ENCODE results near the gene DNM3. TPM values are rescaled to one million over a fixed set of nuclear protein-coding genes. Genes with fewer than 3 reads are reported as not detected.

Gene DNM3
- total and polyA plus RNA-seq, 9 of the 15 experiments (the other 6 are each of a cell fraction or from before 2014, with no cell fraction given) = 0.08 to 0.36 (median 0.22) TPM; not detected in 1

DNA sequence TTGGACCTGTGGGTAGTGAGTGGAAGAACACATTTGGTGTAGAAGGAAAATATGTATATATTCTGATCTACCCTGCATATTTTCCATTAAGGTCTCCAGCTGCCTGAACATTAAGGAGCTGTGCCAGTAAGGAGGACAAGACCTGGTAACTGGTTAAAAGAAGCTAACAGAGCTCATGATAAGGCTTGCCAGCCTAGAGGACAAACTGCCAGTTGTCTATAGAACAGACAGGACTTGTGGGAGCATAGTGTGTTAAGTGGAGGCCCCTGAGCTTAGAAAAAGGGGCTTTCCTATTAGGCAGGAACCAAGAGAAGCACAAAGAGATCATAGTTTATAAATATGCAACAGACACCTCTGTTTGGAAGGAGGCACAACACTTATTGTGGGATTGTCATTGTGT is 23.0 kb downstream of the DNM3 start (continued):
- no peak for TF ChIP-seq ARHGAP35 (IDR thresholded peaks at IDR 0.05; ENCODE audit: partially characterized antibody)
- no peak for TF ChIP-seq HNRNPL (IDR thresholded peaks at IDR 0.05; ENCODE audit: low read depth, low read length)
- TF ChIP-seq SIN3A (IDR thresholded peaks at IDR 0.05; ENCODE audit: borderline replicate concordance in 2 of 2, control insufficient read depth in 1 of 2, low read depth in 2 of 2, low read length in 2 of 2) = no peak

DNA sequence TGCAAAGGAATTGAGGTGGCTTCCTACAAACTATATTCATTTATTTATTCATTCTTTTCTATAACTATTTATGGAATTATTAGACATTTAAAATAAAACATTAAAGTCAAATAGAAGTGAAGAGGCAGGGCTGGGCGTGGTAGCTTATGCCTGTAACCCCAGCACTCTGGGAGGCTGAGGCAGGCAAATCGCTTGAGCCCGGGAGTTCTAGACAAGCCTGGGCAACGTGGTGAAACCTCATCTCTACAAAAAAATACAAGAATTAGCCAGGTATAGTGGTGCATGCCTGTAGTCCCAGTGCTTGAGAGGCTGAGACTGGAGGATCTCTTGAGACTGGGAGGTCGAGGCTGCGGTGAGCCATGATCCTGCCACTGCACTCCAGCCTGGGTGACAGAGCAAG is 23.8 kb downstream of the DNM3 start:
- intact Hi-C loops (cut with micrococcal nuclease) = no loop called here
- no peak for TF ChIP-seq TEAD1 (CRISPR knock-in tag; IDR thresholded peaks at IDR 0.05)
- no peak for TF ChIP-seq ATF7 (IDR thresholded peaks at IDR 0.05)
- TF ChIP-seq, protein P1, sequence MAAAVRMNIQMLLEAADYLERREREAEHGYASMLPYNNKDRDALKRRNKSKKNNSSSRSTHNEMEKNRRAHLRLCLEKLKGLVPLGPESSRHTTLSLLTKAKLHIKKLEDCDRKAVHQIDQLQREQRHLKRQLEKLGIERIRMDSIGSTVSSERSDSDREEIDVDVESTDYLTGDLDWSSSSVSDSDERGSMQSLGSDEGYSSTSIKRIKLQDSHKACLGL (CRISPR knock-in tag; IDR thresholded peaks at IDR 0.05; ENCODE audit: borderline replicate concordance, poor library complexity, severe bottlenecking) = no peak
- no peak for TF ChIP-seq ZNF324 (CRISPR knock-in tag; IDR thresholded peaks at IDR 0.05)
- no peak for TF ChIP-seq ZNF589 (CRISPR knock-in tag; IDR thresholded peaks at IDR 0.05; ENCODE audit: low read depth)
- TF ChIP-seq EHMT2 (IDR thresholded peaks at IDR 0.05) = no peak
- TF ChIP-seq KLF13 (tag; IDR thresholded peaks at IDR 0.05; ENCODE audit: borderline replicate concordance, low read depth) = no peak
- no peak for TF ChIP-seq ZNF76 (CRISPR knock-in tag; IDR thresholded peaks at IDR 0.05; ENCODE audit: borderline replicate concordance)
- TF ChIP-seq, protein P2, sequence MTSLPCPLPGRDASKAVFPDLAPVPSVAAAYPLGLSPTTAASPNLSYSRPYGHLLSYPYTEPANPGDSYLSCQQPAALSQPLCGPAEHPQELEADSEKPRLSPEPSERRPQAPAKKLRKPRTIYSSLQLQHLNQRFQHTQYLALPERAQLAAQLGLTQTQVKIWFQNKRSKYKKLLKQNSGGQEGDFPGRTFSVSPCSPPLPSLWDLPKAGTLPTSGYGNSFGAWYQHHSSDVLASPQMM (CRISPR knock-in tag; IDR thresholded peaks at IDR 0.05) = no peak
- TF ChIP-seq, protein P3, sequence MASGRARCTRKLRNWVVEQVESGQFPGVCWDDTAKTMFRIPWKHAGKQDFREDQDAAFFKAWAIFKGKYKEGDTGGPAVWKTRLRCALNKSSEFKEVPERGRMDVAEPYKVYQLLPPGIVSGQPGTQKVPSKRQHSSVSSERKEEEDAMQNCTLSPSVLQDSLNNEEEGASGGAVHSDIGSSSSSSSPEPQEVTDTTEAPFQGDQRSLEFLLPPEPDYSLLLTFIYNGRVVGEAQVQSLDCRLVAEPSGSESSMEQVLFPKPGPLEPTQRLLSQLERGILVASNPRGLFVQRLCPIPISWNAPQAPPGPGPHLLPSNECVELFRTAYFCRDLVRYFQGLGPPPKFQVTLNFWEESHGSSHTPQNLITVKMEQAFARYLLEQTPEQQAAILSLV (tag; IDR thresholded peaks at IDR 0.05) = no peak
- TF ChIP-seq MAFG (tag; conservative IDR thresholded peaks at IDR 0.05) = no peak
- TF ChIP-seq ZNF212 (CRISPR knock-in tag; IDR thresholded peaks at IDR 0.05) = no peak
- TF ChIP-seq, protein P4, sequence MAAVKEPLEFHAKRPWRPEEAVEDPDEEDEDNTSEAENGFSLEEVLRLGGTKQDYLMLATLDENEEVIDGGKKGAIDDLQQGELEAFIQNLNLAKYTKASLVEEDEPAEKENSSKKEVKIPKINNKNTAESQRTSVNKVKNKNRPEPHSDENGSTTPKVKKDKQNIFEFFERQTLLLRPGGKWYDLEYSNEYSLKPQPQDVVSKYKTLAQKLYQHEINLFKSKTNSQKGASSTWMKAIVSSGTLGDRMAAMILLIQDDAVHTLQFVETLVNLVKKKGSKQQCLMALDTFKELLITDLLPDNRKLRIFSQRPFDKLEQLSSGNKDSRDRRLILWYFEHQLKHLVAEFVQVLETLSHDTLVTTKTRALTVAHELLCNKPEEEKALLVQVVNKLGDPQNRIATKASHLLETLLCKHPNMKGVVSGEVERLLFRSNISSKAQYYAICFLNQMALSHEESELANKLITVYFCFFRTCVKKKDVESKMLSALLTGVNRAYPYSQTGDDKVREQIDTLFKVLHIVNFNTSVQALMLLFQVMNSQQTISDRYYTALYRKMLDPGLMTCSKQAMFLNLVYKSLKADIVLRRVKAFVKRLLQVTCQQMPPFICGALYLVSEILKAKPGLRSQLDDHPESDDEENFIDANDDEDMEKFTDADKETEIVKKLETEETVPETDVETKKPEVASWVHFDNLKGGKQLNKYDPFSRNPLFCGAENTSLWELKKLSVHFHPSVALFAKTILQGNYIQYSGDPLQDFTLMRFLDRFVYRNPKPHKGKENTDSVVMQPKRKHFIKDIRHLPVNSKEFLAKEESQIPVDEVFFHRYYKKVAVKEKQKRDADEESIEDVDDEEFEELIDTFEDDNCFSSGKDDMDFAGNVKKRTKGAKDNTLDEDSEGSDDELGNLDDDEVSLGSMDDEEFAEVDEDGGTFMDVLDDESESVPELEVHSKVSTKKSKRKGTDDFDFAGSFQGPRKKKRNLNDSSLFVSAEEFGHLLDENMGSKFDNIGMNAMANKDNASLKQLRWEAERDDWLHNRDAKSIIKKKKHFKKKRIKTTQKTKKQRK (IDR thresholded peaks at IDR 0.05; ENCODE audit: borderline replicate concordance, low read depth, low read length) = no peak
- no peak overlapping the region for H3K9ac ChIP-seq (ENCODE audit: insufficient read depth in 1 of 2, low read depth in 2 of 2, low read length in 2 of 2)
- H3K36me3 ChIP-seq (ENCODE audit: control insufficient read depth, insufficient read depth, low read length) = no peaks in the 10 kb centered on the region
- CTCF ChIA-PET (ENCODE audit: low intra/inter-chr PET ratio) = interaction anchor here (0.7 kb wide), 1 partner anchor 170 kb away, joined by 3 read pairs; no protein-coding TSS in a partner anchor
- in situ Hi-C loops (cut with MboI) = no loop called here
- no peak for FAIRE-seq
- no peak overlapping the region for H3K4me2 ChIP-seq (ENCODE audit: insufficient read depth, low read length)
- DNase-seq (ENCODE audit: extremely low read depth in 1 of 4, low spot score in 3 of 4) = no peak
- H3K27me3 ChIP-seq (ENCODE audit: control insufficient read depth in 2 of 2, insufficient read depth in 2 of 2, low read length in 2 of 2) = no peaks in the 10 kb centered on the region; a peak in 1 of 5 replicates
- H3K9me1 ChIP-seq (ENCODE audit: control insufficient read depth, insufficient read depth, low read length) = no peaks in the 10 kb centered on the region
- H4K20me1 ChIP-seq (replicated peaks; ENCODE audit: control insufficient read depth, insufficient read depth, low read length) = no peaks in the 10 kb centered on the region
- H3K79me2 ChIP-seq (ENCODE audit: control insufficient read depth, insufficient read depth, low read length) = no peaks in the 10 kb centered on the region
- H3K27ac ChIP-seq (ENCODE audit: extremely low read depth, low read depth, low read length) = no peak overlapping the region
- no peaks in the 10 kb centered on the region for H3K9me3 ChIP-seq (replicated peaks; ENCODE audit: control insufficient read depth, insufficient read depth, low read depth, low read length)
- WGBS (ENCODE audit: insufficient coverage, low coverage, missing lambda C conversion rate) = 1% methylated on average over 6 of the region's 6 CpGs
- no peaks in the 10 kb centered on the region for H3K4me1 ChIP-seq (replicated peaks in 1 of 2; ENCODE audit: control insufficient read depth in 2 of 2, insufficient read depth in 2 of 2, low read length in 2 of 2)
- H2AFZ ChIP-seq (ENCODE audit: low read depth, low read length) = no peak overlapping the region
- BruUV-seq (replicated peaks) = no TSS peak
- POLR2A ChIA-PET = no interaction called here
- H3K4me3 ChIP-seq = no peak overlapping the region
- ATAC-seq = no peak
